ENCODE results near the gene MIPOL1. TPM values are rescaled to one million over a fixed set of nuclear protein-coding genes. Genes with fewer than 3 reads are reported as not detected.
A peak's percentile ranks its signal among the peaks of the same experiment; 100 is the strongest.

Gene MIPOL1
- total and polyA plus RNA-seq, 2 of the 13 experiments (the other 11 are each of a cell fraction or from before 2014, with no cell fraction given) = 8.6 to 34.2 TPM

- no peak for TF ChIP-seq ZNF318 (CRISPR knock-in tag; IDR thresholded peaks at IDR 0.05)
- no peak for TF ChIP-seq NBN (conservative IDR thresholded peaks at IDR 0.05)
- TF ChIP-seq ZNF850 (CRISPR knock-in tag; conservative IDR thresholded peaks at IDR 0.05) = no peak
- TF ChIP-seq ZNF235 (CRISPR knock-in tag; IDR thresholded peaks at IDR 0.05; ENCODE audit: borderline replicate concordance) = no peak
- TF ChIP-seq ZNF781 (CRISPR knock-in tag; IDR thresholded peaks at IDR 0.05; ENCODE audit: borderline replicate concordance, not compliant biosample characterization) = no peak
- TF ChIP-seq BATF2 (CRISPR knock-in tag; IDR thresholded peaks at IDR 0.05) = no peak
- 0 out of 2 replicates have a peak, but pooled peaks have one; percentile 3 for TF ChIP-seq MAFF (IDR thresholded peaks at IDR 0.05; ENCODE audit: low read depth, low read length)
- peak; percentile 68; the same call in 1 of the 2 replicates for TF ChIP-seq KLF12 (CRISPR knock-in tag; IDR thresholded peaks at IDR 0.05; ENCODE audit: borderline replicate concordance)
- 0 out of 4 replicates have a peak, but pooled peaks of 1 of the 2 experiments have one; percentile 26 for TF ChIP-seq ATF4 (CRISPR knock-in tag; IDR thresholded peaks at IDR 0.05)
- TF ChIP-seq TFE3 (CRISPR knock-in tag; IDR thresholded peaks at IDR 0.05) = no peak
- TF ChIP-seq GATAD2A (CRISPR knock-in tag; IDR thresholded peaks at IDR 0.05) = 0 out of 2 replicates have a peak, but pooled peaks have one; percentile 23
- TF ChIP-seq ZBTB10 (CRISPR knock-in tag; IDR thresholded peaks at IDR 0.05; ENCODE audit: borderline replicate concordance) = no peak
- no peak for TF ChIP-seq ZSCAN20 (CRISPR knock-in tag; IDR thresholded peaks at IDR 0.05; ENCODE audit: borderline replicate concordance)
- no peak for TF ChIP-seq ZNF549 (CRISPR knock-in tag; IDR thresholded peaks at IDR 0.05)
Measured at GRCh38 chr14:37179896-37180502, 17.7 kb upstream of the MIPOL1 start (continued).
